22Rv1 (cell line): ENCODE data around the gene DENND2D.

ENCODE experiments used
- ZFX ChIP-seq: fragments of 450-650 bp; IDR thresholded peaks from 2 replicates; pipeline ENCODE4 v1.6.1; 2017; ENCODE audit warnings: antibody characterized with exemption, borderline replicate concordance
- TF ChIP-seq, protein P1 (sequence below): fragments of 450-650 bp; IDR thresholded peaks from 2 replicates; pipeline ENCODE4 v1.5.1; 2017; ENCODE audit warnings: mild to moderate bottlenecking

- TF ChIP-seq, protein P1, sequence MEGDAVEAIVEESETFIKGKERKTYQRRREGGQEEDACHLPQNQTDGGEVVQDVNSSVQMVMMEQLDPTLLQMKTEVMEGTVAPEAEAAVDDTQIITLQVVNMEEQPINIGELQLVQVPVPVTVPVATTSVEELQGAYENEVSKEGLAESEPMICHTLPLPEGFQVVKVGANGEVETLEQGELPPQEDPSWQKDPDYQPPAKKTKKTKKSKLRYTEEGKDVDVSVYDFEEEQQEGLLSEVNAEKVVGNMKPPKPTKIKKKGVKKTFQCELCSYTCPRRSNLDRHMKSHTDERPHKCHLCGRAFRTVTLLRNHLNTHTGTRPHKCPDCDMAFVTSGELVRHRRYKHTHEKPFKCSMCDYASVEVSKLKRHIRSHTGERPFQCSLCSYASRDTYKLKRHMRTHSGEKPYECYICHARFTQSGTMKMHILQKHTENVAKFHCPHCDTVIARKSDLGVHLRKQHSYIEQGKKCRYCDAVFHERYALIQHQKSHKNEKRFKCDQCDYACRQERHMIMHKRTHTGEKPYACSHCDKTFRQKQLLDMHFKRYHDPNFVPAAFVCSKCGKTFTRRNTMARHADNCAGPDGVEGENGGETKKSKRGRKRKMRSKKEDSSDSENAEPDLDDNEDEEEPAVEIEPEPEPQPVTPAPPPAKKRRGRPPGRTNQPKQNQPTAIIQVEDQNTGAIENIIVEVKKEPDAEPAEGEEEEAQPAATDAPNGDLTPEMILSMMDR: no peak
- TF ChIP-seq ZFX: no peak
Observed at GRCh38 chr1:111200802-111201161, 336 bp upstream of the DENND2D start.
